ENCODE measurements around the gene SH2D4B. TPM values are rescaled to one million over a fixed set of nuclear protein-coding genes. Genes with fewer than 3 reads are reported as not detected.

Gene SH2D4B
- total RNA-seq, 1 experiment from 2014 or later: 0.07 TPM

GRCh38 chr10:80569131-80569895, 31.6 kb downstream of the SH2D4B start:
- no peaks in the 10 kb centered on the region for H3K9me3 ChIP-seq (ENCODE audit: control insufficient read depth, low read depth, low read length)
- no peak overlapping the region for H4K5ac ChIP-seq (ENCODE audit: insufficient read length, low read depth, low read length)
- H3K36me3 Mint-ChIP-seq (ENCODE audit: insufficient read depth in 1 of 3, low read depth in 3 of 3): no peaks in the 10 kb centered on the region
- H4K91ac ChIP-seq (ENCODE audit: insufficient read length, low read depth, low read length): no peak overlapping the region
- H3K23me2 ChIP-seq (ENCODE audit: insufficient read length, low read depth, low read length, poor library complexity, severe bottlenecking): no peaks in the 10 kb centered on the region
- H2BK20ac ChIP-seq (ENCODE audit: low read depth, low read length, poor library complexity, severe bottlenecking): no peak overlapping the region
- no peaks in the 10 kb centered on the region for H3K79me1 ChIP-seq (ENCODE audit: insufficient read depth, low read depth, low read length, poor library complexity, severe bottlenecking)
- H3K27ac ChIP-seq (ENCODE audit: insufficient read length, low read depth, low read length): no peak overlapping the region
- H3K4me3 Mint-ChIP-seq: no peak overlapping the region
- WGBS (ENCODE audit: extremely low coverage, insufficient read length, low lambda C conversion rate): no CpG with 5 or more reads among the region's 15 CpGs
- no peak overlapping the region for H3K23ac ChIP-seq (ENCODE audit: insufficient read length, low read depth, low read length)
- H3K27ac Mint-ChIP-seq: no peak overlapping the region
- peak overlapping the region; percentile 20 for H3K18ac ChIP-seq (ENCODE audit: insufficient read length, low read depth, low read length)
- H3K4me2 ChIP-seq (ENCODE audit: insufficient read depth, insufficient read length, low read length): no peak overlapping the region
- no peak overlapping the region for H3K56ac ChIP-seq (ENCODE audit: insufficient read length, low read depth, low read length)
- H3K9ac ChIP-seq (ENCODE audit: extremely low read depth, insufficient read length, low read length): no peak overlapping the region
- H2BK120ac ChIP-seq (ENCODE audit: low read depth, low read length, poor library complexity, severe bottlenecking): no peak overlapping the region
- no peaks in the 10 kb centered on the region for H4K20me1 ChIP-seq (ENCODE audit: control insufficient read depth, insufficient read depth, insufficient read length)
- H3T11ph ChIP-seq (ENCODE audit: low read length): no peak overlapping the region
- no peak overlapping the region for H2AK5ac ChIP-seq (ENCODE audit: insufficient read length, low read length)
- no peaks in the 10 kb centered on the region for H3K4me1 ChIP-seq (ENCODE audit: insufficient read depth, low read length)
- no peaks in the 10 kb centered on the region for H3K79me2 ChIP-seq (ENCODE audit: insufficient read depth, low read length)
- H3K27me3 Mint-ChIP-seq (ENCODE audit: low read depth): peaks cover 3% of the 10 kb centered on the region
- no peaks in the 10 kb centered on the region for H3K27me3 ChIP-seq (ENCODE audit: insufficient read depth, low read length)
- no peak overlapping the region for H2BK12ac ChIP-seq (ENCODE audit: insufficient read length, low read depth, low read length)
- H2BK15ac ChIP-seq (ENCODE audit: low read depth, low read length): no peak overlapping the region
- no peaks in the 10 kb centered on the region for H3K4me1 Mint-ChIP-seq
- TF ChIP-seq CTCF (conservative IDR thresholded peaks at IDR 0.05): no peak
- no peak overlapping the region for H2BK5ac ChIP-seq (ENCODE audit: insufficient read length, low read length)
- no peak overlapping the region for H2AFZ ChIP-seq (ENCODE audit: low read length)
- peaks cover 0 to 2% of the 10 kb centered on the region in 2 experiments; a peak in 1 of 5 replicates for H3K9me3 Mint-ChIP-seq
- peak overlapping the region; percentile 77 for H4K8ac ChIP-seq (replicated peaks; ENCODE audit: insufficient read length, low read depth, low read length)
- H3K4ac ChIP-seq (ENCODE audit: low read depth, low read length): no peak overlapping the region
- DNase-seq: no peak
- no peak overlapping the region for H3K14ac ChIP-seq (ENCODE audit: insufficient read depth, low read length)
